NK-92 treated with Interleukin-12 subunit alpha and Interleukin-12 subunit beta, amount 100 ng/mL, for 24 hours (cell line): ENCODE results near the gene INTS6.

Source experiments
- DNase-seq: peaks from one replicate; lab custom pipeline; 2025; lab: John Stamatoyannopoulos, UW

INTS6 gene, protein sequence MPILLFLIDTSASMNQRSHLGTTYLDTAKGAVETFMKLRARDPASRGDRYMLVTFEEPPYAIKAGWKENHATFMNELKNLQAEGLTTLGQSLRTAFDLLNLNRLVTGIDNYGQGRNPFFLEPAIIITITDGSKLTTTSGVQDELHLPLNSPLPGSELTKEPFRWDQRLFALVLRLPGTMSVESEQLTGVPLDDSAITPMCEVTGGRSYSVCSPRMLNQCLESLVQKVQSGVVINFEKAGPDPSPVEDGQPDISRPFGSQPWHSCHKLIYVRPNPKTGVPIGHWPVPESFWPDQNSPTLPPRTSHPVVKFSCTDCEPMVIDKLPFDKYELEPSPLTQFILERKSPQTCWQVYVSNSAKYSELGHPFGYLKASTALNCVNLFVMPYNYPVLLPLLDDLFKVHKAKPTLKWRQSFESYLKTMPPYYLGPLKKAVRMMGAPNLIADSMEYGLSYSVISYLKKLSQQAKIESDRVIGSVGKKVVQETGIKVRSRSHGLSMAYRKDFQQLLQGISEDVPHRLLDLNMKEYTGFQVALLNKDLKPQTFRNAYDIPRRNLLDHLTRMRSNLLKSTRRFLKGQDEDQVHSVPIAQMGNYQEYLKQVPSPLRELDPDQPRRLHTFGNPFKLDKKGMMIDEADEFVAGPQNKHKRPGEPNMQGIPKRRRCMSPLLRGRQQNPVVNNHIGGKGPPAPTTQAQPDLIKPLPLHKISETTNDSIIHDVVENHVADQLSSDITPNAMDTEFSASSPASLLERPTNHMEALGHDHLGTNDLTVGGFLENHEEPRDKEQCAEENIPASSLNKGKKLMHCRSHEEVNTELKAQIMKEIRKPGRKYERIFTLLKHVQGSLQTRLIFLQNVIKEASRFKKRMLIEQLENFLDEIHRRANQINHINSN

DNA sequence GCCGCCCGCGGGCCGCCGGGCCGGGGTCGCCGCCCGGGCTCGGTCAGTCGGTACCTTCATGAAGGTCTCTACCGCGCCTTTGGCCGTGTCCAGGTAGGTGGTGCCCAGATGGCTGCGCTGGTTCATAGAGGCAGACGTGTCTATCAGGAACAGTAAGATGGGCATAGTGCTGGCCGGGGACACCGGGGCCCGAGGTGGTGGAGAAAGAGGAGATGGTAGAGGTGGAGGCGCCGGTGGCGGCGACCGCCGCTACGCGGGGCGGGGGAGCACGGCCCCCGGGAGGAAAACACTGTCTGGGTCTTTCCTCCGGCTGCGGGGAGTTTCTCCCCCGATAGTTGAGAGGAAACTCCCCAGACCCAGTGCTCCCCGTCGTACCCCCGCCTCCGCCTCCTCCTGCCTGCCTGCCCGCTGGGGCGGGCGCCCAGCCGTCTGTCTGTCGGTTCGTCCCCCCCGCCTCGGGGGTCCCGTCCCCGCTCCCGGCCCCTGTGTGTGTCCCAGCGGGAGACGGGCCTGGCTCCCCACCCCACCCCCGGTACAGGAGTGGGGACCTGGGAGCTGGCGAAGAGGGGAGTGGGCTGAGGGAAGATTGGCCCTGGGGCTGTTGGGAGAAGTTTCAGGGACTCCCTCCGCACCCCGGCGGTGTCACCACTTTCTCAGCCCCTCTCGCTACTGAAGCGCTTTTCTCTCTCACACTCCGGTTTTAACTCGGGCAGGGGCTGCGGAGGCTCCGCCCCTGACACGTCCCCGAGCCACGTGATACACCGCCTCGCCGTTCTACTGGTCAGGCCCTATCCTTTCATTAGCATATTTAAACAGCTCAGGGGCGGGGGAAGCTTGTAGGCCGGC lies at the start of gene INTS6:
TSS of gene INTS6 (minus strand) at position 676 of the 846 bp plus-strand sequence. CDS start at position 165, 511 bp downstream.
- DNase-seq = peak; percentile 98

DNA sequence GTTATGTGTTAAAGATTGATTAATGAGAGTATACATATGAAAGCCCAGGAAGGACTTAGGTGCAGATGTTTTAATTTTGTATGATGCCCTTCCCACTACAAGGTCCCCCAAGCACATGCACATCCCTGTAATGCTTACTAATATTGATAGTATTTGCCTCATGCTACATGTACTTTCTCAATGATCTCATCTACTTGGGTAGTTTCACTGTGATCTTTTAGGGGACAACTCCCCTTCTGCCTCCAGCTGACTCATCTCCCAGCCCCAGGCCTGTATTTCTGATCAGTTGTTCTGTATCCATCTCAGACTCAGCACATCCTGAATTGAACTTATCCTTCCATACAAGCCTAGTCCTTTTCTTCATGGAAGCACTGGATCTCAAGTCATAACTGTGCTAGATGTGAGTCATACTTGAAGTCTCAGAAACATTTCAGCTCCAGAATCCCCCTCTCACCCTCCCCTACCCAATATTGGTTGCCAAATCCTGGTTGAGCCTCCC lies 49.4 kb upstream of the INTS6 start:
- no peak for DNase-seq

DNA sequence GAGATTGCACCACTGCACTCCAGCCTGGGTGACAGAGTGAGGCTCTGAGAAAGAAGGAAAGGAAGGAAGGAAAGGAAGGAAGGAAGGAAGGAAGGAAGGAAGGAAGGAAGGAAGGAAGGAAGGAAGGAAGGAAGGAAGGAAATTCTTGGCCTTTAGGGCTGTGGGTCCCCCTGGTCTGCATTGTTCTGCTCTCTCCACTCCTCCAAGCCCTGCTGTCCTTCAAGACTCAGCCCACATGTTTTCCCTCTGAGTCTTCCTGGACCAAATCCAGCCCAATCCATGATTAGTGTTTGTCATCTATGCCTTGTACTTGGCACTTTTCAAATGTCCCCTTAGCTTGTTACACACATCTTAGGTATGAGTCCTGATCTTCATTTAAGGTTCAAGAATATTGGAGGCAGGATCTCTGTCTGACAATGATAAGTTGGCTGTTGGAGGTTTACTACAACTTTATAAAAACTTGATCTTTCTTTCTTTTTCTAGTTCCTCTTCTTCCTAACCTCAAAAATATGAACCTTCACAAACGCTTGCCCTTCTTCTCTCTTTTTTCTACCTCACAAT lies 48.8 kb upstream of the INTS6 start:
- DNase-seq = no peak

DNA sequence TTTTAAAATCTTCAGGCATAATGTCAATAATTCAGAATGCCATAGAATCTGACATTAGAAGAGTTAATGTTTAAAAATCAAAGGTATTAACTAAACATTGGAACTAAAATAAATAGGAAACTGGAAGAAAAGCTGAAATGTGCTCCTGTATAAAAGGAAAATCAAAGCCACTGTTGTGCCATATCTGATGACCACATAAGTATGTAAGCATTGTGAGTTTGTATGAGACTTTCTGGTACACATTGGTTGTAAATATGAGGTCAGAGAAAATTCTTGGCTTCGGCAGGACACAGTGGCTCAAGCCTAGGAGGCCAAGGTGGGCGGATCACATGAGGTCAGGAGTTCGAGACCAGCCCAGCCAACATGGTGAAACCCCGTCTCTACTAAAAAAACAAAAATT lies 48.3 kb upstream of the INTS6 start:
- DNase-seq = no peak

DNA sequence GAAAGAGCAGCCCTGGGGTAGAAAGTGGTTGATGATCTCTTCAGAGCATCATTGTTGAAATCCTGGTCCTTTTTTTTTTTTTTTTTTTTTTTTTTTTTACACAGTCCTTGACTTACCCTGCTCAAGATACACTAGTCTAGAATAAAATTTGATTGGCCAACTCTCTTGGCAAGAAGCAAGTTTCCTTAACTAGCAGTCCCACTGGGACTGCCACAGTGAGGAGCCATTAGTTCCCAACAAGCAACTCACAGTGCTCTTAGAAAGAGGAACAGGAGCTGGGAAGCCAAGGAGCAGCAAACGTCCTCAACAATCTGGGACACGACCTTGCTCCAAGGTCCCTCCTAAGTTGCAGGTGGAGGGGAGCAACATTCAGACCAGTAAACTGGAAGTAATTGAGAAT lies 47.9 kb upstream of the INTS6 start:
- DNase-seq = no peak

DNA sequence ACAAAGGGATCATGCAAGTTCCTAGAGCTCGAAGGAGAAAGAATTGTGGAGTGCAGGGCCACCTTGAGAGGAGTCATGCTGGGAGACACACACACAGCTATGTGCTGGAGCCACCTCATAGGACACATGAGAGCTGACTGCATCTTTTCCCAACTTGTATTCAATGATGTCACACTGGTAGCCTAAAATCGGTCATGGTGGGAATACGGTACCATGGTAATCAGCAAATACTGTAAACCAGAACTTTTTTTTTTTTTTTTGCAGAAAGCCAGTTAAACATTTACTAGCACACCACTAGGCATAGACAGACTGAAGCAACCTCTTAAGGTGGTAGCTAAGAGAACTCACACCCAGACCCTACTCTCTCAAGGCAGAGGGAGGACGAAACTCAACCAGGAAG lies 47.0 kb upstream of the INTS6 start:
- DNase-seq = no peak

DNA sequence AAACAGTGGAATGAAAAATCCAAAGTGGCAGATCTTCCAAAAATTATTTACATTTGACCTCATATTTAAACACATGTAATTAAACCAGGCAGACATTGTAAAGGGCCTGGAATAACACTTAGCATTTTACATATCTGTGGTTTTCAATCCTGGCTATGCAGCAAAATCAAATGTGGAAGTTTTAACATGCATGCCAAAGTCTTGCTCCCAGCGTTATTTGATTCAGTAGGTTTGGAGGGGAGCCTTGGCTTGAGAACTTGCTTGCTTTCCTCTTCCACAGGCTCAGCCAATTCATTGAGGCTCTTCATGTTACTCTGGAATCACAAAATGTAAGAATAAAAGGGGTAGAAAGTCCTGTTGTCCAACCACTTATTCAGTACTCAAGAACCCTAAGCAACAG lies 42.5 kb upstream of the INTS6 start:
- DNase-seq = no peak

DNA sequence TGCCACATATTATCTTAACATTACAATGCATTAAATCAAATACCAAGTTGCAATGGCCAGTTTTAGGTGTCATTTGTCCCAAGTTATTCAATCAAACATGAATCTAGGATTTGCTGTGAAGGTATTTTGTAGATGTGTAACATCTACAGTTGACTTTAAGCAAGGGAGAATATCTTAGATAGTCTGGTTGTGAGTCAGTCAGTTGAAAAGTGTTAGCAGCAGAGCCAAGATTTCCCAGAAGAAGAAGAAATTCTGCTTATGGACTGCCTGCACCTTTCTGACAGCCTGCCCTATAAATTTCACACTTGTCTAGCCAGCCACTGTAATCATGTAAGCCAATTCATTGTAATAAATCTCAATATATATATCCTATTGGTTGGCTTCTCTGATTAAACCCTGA lies 41.3 kb upstream of the INTS6 start:
- DNase-seq = no peak

DNA sequence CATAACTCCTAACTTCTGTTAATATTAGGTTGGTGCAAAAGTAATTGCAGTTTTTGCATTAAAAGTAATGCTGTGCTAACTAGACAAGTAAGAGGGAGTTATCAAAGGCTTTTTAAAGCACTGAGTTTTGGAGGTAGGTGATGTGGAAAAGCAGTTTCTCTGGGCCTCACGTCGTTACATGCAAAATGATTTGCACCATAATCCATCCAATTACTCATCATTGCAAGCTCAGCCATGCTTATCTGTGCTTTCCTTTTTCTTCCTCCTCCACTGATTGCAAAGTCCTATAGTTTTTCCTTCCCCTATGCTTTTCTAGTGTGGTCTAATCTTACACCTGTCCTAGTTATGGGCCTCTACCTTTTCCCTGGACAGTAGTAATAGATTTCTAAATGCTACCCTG lies 35.4 kb upstream of the INTS6 start:
- no peak for DNase-seq

DNA sequence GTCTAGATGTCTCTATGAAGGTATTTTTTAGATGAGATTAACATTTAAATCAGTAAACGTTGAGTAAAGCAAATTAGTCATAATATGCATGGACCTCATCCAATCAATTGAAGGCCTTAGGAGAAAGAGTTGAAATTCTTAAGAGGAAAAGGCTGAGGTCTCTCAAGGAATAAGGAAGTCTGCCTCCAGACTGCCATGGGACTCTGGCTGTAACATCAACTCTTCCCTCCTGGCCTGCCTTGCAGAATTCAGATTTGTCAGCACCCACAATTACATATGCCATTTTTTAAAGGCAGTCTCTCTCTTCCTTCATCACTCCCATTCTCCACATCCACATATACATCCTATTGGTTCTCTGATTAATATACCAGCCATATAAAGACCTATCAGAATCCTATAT lies 28.8 kb upstream of the INTS6 start:
- DNase-seq = no peak

DNA sequence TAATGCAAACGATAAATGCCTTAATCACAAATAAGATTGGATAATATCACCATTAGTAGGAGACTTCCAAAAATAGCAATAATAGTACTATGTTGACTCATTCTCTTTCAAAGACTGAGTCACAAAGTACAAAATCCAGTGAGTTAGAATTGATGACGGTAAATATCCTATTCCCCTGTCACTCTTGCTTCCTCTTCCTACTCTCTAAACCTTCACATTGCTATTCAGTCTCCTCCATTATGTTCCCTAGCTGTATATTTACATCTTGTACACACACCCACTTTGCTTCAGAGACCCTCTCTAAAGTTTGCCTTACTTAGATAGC lies 26.3 kb upstream of the INTS6 start:
- DNase-seq = no peak

DNA sequence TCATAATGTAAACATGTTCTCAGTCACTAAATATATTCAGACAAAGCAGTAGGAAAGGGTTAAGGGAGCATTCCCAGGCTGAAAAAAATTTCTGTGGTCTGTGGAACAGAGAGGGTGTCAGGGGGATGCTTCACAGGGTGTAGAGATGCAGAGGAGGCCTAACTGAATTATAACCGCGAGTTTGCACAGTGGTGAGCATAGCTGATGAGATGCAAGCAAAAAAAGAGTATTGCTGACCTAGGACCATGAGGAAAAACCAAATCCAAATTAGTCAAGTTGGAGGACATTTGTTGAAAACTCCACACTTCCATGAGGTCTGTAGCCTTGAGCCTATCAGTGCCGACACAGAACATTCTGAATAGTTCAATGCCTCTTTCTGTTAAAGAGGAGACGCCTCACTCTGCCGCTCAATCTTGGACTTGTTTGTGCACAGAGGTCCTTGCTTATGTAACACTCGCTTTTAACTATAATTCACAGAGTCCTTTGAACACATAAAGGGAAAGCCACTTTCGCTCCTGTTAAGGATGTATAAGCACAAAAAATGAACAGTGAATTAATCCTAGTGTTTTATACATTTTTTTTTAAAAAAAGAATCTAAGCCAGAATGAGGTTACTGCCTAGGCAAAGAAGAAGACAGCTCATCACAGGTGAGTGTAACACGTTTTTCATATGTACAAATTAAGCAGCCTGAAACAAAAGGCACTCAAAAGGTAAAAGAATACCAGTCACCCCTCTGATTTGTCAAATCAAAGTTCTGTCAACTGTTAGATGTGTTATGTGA lies 25.8 kb upstream of the INTS6 start:
- DNase-seq = no peak

DNA sequence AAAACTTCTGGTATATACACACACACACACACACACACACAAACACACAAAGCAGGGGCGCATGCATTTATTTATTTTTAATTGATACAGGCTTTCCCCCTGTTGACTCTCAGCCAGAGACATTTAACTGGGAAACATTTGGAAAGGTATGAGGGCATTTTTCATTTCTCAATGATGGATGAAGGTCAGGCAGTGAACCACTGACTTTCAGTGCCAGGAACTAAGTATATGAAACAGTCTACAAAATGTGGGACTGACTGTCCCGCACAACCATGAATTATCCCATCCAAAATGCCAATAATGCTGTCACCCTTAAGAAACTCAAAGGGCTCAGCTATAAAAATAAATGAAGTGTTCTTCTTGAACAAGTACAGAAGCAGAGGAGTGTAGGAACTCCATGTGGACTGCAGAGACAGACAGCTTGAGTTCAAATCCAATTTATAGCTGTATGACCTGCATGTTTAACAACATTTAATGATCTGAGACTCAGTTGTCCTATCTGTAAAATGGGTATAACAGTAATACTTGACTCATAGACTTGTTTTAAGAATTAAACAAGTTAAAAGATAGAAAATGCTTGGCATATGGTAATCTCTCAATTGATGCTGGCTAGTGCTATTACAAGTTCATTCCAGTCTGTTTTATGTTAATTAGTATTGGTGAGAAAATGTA lies 25.0 kb upstream of the INTS6 start:
- DNase-seq = no peak

DNA sequence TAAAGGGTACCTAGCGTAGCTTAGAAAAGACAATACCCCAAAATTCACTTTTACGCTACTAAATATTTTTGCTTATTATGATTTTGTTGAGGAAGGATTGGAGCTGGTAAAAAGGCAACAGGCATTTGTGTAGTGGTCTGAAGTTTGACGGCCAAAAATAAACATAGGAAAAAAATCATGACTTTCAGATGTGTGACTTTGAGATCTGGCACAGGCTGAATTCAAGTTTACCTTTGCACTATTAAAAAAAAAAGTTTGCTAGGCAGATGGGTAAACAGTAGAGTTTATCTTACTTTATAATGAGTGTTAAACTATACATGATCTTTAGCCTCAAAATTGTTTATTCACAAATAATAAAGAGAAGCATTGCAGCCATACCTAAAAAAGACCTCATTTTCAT lies 24.3 kb upstream of the INTS6 start:
- DNase-seq = no peak

DNA sequence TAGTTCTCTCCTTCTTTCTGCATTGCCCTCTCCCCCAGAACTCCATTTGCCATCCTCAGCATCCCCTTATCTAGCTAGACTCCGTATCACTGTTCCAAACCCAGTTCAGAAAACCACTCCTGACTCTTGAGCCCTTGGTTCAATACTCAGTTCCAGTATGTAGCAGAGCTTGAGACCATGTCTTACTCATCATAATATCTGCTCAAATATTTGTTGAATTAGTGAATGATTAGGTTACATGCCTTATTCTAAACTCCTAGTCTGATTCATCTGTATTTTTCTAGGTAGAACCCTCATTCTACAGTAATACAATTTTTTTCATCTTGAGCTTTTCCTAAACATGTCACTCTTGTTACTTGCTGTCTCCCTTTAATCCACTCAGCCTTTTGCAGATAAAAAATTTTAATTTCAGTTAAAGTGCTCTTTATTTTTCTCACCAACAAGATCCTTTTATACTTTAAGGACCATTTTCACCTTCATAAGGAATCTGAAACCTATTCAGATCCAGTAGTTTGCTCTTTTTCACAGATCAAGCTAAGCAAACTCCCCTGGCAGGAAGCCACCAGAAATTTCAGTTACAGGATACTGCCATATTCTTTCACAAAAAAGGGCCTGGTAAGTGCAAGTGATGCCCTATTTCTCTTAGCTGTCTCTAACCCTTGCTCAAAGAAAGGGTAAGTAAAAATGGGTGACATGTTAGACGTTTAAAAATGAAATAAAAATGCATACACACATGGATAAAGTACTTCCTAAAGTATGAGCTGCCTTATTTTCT lies 23.1 kb upstream of the INTS6 start:
- no peak for DNase-seq

DNA sequence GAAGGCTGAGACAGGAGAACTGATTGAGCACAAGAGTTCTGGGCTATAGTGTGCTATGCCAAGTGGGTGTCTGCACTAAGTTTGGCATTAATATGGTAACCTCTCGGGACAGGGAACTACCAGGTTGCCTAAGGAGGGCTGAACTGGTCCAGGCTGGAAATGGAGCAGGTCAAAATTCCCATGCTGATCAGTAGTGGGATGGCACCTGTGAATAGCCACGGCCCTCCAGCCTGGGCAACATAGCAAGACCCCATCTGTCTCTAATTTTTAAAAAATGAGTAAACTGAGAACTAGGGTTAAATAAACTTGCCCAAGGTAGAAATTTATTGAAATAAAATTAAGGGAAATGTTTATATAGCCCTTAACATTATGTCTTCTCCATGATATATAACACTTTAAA lies 17.0 kb upstream of the INTS6 start:
- DNase-seq = no peak

DNA sequence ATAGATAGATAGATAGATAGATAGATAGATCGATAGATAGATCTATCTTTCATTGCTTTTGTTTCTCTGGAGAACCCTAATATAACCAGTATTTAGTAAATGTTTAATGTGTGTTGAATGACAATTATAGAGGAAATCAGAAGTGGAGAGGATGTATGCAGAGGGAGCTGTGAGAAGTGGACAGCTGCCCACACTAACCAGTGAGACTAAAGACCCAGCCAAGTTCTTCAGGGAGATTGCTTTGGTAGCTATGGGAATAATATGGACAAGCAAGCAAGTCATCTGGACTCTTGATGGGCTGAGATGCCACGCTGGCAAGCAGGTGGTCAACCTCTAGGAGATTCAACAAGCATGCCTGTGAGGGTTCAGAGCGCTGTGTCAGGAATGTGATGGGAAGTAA lies 14.9 kb upstream of the INTS6 start:
- DNase-seq = no peak

DNA sequence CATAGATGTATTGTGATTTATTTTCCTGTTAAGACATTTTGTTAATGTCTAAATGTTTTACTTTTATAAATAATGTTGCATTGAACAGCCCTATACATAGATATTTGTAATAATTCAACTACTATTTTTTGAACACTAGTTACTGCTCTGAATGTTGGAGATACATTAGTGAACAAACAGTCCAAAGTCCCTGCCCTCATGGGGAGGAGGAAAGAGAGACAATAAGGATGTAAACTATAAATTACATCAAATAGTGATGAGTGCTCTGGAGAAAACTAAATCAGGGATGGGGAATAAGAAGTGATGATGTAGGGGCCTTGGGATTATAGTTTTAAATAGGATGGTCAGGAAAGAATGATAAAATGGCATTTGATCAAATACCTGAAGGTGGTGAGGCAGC lies 12.3 kb upstream of the INTS6 start:
- no peak for DNase-seq

DNA sequence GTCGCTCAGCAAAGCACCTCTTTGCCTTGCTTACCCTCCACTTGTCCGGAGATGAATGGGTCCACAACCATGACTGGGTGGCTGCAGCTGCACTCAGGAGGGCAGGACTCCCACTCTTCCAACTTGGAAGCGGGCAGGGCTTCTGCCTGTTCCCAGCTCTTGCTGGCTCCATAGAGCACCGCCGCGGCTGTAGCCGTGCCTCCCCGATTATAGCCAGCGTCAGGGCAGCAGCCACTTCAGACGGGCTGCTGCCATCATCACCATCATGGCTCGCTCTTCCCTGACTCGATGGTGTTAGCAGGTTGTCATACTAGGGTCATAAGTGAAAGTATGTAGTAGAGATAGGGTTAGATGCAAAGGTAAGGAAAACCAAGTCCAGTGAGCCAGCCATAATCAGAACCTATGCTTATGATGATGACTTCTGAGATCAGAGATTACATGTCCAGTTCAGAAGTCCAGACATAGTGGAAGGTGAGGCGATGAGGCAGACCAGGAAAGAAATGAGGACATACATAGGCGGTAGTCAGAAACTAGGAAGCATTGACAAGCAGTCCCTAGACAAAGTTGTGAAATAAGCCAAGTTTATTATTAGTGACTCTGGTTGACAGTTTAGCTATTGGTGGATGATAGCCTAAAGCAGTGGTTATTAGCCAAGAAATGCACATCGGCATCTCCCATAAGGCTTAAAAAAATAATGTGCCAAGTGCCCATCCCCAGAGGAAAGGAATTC lies 4.4 kb upstream of the INTS6 start:
- DNase-seq = no peak
